NCI-H345 (cell line): ENCODE measurements around the gene CARD9.

Source experiments
- DNase-seq: peaks from one replicate; lab custom pipeline; 2025; lab: John Stamatoyannopoulos, UW

CARD9 gene

GRCh38 chr9:136347472-136348256, 25.8 kb downstream of the CARD9 start:
- no peak for DNase-seq

- no peak for DNase-seq
These were observed 26.5 kb downstream of the CARD9 start for GRCh38 chr9:136346927-136347465.

- no peak for DNase-seq
These were observed 27.4 kb downstream of the CARD9 start for GRCh38 chr9:136346157-136346481.

GRCh38 chr9:136345281-136346156, 27.9 kb downstream of the CARD9 start:
- DNase-seq = no peak

- DNase-seq = no peak
These were observed 28.8 kb downstream of the CARD9 start for GRCh38 chr9:136344544-136345280.

GRCh38 chr9:136343884-136344269, 29.6 kb downstream of the CARD9 start:
- no peak for DNase-seq

DNA sequence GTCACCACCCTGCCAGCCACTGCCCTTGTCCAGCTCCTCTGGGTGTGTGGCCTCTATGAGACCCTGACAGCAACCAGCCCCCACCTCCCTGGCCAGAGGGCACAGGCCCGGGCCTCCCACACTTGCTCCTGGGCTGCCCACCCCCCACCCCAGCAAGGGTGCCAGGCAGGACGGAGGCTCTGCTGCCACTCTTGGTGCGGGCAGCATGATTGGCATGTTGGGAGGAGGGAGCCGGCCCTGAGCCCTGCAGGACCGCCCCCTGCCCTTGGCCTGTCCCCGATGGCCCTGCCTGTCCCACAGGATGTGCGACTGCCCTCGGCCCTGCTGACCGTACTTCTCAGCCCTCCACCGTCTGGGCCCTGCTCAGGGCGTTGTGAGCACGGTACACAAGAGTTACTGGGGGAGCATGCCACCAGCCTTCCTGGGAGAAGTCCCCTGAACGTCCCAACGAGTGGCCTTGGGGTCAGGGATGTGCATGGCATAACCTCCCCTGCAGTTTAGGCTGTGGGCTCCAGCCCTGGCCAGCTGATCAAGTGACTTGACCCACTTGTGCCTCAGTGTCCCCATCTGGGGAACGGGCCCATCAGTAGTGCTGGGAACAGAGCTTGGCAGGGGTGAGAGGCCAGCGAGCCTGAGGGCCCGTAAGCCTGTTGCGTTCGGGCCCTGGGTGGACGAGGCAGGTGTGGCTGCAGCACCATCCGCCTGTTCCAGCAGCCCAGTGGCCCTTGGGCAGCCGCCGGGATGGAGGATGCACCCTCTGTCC, 30.2 kb downstream of the CARD9 start:
- DNase-seq = no peak

DNA sequence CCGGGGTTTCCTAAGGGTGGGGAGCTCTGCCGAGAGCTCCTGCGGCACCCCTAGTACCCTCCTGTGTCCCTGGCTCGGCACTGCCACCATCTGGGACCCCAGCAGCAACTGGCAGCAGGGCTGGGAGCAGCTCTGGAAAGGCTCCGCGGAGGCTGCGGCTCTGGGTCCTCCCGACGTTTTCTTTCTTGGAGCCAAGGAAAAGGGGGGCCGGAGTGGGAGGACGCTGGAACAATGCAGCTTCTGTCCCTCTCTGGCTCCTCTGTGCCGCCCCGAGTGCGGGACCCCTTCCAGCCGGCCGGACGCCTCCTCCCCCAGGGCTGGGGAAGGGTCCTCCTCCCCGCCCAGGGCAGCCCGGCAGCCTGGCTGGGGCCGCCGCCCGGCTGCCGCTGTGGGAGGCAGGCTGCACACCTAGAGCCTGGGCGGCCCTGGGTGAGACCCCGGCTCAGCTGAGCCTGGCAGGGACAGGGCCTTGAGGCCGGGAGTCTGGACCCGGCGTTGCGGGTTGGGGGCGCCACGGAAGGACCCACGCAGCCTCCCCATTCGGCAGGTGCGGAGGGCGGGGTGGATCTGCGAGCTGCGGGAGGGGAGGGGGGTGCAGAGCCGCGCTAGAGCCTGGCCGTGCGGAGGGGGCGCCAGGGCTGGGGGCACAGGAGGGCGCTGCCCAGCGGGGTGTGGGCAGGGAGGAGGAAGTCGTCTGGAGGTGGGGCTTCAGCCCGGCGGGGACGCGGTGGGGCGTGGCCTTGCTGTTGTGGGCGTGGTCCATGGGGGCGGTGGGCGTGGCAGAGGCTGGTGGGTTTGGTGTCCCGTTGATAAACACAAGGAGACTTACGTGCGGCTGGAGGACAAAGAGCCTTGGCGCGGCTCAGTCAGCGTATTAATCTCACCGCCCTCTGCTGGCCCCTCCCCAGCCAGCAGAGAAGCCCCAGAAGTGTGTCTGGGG, 31.0 kb downstream of the CARD9 start:
- no peak for DNase-seq

- DNase-seq = no peak
These were observed 31.7 kb downstream of the CARD9 start for GRCh38 chr9:136341769-136342168.

DNA sequence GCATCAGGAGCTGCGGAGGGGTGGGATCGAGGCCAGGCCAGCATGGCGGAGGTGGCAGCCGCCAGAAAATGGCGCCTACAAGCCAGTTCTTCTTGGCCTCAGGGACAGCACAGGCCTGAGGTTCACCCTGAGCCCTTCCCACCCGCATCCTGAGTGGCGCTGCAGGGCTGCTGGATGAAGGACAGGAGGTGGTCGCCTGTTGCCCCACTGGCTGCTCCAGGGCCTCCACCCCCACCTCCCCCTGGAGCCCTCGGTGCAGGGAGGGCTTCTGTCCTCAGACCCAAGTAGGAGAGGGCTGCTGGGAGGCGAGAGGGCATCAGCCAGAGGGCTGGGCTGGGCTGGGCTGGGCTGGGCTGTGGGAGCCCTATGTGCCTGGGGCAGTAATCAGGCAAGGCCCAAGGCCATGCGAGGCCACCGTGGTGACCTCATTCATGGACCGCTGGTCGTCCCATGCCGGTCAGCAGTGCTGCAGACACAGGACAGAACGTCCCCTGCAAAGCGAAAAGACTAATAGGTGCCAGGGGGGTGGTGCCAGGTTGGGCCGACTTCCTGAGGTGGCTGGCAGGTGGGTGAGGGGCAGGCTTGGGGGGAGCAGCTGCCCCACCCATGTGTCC, 32.3 kb downstream of the CARD9 start:
- no peak for DNase-seq

DNA sequence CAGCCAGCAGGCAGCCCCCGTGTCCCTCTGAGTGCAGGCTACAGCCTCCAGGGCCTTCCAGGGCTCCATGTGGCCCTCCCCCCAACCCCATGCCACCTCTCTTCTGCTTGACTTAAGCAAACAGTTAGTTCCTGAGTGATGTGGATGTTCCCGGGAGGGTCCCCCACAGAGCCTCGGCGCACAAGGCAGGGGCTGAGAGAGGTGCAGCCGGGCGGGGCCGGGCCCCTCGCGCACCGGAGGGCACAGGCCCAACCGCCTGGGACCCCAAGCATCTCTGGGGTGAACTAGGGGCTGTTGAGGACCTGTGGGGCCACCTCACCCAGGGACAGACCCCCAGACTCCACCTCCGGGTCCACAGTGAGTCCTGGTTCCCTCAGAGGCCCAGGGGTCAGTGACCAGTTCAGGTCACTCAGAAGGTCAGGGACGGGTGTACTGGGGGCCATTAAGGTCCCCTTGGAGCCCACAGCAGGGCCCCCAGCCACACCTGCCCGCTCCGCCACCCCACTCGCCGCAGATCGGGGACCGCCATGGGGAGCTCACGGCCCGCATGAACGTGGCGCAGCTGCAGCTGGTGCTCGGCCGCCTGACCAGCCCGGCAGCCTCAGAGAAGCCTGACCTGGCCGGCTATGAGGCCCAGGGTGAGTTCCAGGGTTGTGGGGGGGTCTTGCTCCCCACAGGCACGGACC, 33.0 kb downstream of the CARD9 start:
- no peak for DNase-seq

DNA sequence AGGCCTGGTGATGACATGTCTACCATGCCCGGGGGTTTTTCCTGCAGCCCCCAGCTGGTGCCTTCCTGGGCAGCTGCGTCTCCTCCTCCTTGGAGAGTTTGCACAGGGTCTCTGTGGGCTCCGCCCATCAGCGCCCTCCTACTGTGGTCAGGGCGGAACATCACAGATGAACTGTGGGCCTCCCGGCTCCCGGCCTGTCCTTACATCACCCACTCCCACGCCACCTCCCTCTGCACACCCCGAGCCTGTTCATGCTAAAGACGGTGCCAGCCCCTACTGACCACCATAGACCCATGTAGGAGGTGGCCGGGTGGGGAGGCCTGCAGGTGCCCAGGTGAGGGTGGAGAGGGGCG, 33.5 kb downstream of the CARD9 start:
- DNase-seq = no peak

DNA sequence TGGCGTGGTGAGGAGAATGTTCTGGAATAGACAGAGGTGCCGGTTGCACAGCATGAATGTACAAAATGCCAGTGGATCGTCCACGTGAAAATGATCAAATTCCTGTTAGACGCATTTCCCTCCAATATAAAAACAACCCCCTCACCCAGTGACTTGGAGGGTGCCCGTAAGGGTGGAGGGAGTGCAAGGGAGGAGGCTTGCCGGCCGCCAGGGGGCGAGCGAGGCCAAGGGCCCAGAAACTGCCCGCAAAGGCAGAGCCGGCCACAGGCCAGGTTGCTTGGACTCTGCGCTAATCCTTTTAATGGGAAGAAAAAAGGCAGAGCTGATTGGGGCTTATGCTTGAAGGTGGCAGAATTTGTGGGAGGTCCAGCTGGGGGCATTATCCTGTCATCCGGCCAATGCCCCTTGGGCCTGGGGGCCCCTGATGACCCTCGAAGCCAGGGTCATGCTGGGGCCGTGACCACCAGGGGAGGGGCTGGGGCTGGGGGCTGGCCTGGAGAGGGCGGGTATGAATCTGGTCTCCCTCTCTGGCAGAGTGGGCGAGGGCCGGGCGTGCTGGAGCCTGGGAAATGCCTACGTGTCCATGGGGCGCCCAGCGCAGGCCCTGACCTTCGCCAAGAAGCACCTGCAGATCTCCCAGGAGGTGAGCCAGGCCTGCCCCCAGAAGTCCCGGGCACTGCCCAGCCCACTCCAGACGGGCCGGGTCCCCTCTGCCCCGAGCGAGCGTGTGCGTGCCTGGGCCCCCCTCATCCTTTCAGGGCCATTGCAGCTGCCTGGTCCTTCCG, 34.1 kb downstream of the CARD9 start:
- no peak for DNase-seq

DNA sequence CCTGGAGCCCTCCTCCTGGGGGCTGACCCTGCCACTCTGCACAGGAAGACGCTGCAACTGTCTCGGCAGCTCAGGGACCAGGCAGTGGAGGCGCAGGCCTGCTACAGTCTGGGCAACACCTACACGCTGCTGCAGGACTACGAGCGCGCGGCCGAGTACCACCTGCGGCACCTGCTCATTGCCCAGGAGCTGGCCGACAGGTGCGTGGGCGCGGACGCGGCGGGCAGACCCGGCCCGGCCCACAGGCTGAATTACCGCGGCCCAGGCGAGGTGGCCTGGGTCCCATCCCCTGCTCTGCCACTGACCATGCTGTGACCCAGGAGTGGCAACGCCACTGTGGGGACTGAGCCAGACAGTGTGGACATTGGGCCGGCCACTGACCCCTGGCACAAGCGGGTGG, 35.0 kb downstream of the CARD9 start:
- DNase-seq = no peak

GRCh38 chr9:136337416-136338395, 35.8 kb downstream of the CARD9 start:
- DNase-seq = no peak

GRCh38 chr9:136336881-136337280, 36.6 kb downstream of the CARD9 start:
- no peak for DNase-seq

- no peak for DNase-seq
These were observed 37.2 kb downstream of the CARD9 start for GRCh38 chr9:136336156-136336870.
